HG02870 (cell line): Measurements from ENCODE around the gene SENP6.
"Not testable (repeated sequence)": the region's sequence is repeated elsewhere in the genome, so short reads cannot be mapped to it uniquely, and the experiment has no call there.

ENCODE experiments used
- ATAC-seq: cut with Tn5 transposase; IDR thresholded peaks from one replicate; pipeline ENCODE4 v1.9.1; 2021; ENCODE audit warnings: mild to moderate bottlenecking, moderate library complexity; ENCODE audit not compliant: unreplicated experiment

Gene SENP6

DNA sequence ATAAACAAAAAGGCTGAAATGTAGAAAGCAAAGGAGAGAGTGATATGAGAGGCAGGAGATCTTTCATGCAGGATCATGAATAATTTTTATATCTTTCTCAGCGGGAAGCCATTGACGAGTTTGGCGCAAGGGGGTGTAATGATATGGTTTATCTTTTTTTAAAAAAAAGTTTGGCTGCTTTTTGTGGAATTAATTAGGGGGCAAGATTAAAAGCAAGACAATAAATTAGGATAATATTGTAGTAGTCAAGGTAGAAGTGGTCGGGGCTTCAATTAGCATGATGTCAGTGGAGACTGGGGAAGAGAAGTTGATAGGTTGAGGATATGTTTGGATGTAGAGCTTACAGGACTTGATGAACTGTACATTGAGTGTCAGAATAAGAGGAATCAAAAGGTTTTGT is 4.0 kb downstream of the SENP6 start:
- ATAC-seq, result no peak

DNA sequence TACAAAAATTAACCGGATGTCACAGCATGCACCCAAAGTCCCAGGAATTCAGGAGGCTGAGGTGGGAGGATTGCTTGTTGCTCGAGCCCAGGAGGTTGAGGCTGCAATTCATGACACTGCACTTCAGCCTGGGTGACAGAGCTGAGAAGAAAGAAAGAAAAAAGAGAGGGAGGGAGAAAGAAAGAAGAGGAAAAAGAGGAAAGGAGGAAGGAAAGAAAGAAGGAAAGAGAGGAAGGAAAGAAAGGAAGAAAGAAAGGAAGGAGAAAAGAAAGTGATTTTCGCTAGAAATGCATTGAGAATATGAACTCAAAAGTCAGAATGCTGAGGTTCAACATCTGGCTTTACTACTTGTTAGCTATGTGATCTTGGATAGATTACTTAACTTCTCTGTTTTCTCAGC is 6.6 kb downstream of the SENP6 start:
- no peak for ATAC-seq

DNA sequence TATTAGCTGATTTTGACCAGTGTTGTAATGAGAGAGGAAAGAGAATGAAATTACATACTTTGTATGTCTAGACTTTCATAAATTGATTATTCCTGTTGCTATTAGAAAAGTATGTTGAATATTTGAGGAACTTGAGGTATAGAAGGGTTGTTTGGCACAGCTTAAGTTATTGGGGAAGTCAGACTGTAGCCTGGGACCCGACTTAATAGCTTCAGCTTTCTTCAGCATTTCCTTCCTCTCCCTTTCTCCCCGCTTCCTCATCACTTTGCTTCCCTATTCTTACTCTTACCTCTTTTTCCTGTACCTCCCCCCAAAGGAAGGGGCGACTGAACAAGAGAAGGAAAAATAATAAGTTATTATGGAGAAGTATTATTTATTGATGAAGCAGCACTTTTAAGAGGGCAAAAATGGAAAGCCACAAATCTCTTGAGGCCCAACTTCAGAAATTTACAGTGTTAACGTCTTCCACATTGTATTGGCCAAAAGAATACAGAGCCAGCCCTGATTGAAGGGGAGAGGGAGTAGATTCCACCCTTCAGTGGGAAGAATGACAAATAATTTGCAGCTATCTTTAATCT is 7.4 kb downstream of the SENP6 start:
- ATAC-seq, result no peak

DNA sequence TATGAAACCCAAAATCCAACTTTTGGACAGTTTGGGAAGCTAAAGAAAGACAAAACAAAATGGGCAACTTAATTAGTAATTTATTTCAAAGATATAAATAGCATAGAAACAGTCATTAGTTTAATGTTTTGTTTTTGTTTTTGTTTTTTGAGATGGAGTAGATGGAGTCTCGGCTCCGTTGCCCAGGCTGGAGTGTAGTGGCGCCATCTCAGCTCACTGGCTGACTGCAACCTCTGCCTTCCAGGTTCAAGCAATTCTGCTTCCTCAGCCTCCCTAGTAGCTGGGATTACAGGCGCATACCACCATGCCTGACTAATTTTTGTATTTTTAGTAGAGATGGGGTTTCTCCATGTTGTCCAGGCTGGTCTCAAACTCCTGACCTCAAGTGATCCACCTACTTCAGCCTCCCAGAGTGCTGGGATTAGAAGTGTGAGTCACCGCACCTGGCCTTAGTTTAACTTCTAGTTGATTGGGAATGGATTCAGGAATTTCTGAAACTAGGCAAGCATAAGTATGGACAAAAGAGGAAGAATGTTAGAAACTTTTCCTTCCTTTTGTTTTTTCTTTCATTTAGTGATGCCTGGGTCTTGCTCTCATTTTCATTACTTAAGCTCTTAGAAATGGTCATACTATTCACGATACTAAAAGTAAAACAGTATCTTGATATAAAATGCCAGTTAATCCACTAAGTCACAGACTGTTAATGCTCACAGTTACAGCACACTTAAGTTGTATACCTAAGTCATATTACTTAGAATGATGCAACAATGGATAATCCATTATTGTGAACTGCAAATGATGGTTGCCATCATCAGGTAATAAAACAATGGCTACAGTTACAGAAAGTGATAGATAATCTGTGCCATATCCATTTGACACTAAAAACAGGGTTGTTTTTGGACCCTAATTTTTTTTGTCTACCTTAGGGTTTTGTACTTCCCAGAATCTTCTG is 8.2 kb downstream of the SENP6 start:
- ATAC-seq, result no peak

DNA sequence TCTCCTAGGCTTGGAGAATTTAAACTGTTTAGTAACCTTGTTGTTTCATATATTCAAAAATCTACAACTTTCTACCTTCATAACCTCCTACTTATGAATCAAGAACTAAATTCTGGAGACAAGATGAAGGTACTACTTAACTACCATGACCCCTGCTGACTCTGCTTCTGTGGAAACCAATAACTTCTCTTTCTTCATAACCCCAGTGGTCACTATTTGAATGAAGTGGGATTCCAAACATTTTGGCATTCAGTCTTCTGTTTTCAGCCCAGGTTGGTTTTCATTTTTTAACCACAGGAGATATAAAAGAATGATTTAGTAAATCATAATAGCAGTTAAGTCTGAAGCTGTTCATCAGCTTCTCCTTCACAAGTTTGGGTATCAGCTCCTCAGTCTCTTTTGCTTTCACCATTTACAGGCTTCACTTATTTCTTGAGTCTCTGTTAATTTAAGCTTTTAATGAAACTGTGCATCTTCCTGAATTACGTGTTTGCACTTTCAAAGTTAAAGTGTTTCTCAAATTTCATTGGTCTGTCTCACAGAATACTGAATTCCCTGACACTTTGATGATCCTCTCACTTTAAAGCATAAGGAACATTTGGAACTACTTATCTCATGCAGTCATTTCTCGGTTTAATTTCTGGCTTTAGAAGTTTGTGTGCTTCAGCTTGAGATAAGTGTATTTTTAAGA is 9.5 kb downstream of the SENP6 start:
- ATAC-seq, result no peak

DNA sequence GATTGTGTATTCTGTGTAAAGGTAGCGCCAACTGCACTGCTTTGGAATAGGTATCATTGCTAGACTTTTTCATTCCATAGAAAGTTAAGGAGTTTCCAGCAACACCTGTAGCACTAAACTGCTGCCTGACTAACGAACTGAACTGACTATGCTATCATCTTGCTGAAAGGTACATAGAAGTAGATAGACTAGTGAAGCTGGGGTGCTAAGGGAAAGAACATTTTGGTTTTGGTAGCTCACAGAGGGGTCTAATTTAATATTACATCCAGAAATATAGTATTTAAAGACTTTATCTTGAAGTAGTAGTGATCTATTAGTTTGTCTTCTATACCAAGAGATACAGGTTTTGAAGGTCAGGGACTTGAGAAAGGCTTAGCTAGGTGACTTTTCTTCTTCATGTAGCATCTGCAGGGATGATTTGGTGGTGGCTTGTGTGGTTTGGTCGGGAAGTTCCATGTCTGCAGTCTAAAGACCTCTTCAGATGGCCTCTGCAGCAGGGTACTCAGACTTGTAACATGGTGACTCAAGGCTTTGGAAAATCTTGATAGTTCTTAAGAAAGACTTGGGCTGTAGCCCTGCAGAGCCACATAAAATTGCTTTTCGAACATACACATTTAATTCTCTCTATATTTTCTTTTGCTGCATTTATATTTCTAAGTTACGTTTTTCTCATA is 10.2 kb downstream of the SENP6 start:
- peak; percentile 76 for ATAC-seq

DNA sequence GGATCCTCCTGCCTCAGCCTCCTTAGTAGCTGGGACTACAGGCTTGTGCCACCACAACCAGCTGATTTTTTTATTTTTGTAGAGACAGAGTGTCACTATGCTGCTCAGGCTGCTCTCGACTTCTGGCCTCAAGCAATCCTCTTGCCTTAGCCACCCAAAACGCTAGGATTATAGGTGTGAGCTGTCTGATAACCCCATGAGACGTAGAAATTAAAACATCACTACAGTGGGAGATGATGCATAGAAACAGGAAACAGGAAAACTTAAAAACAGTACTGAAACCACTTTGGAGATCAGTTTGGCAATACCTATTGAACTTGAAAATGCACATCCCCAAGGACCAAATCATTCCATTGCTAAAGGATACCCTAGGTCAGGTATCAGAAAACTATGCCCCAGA is 10.8 kb downstream of the SENP6 start:
- no peak for ATAC-seq

DNA sequence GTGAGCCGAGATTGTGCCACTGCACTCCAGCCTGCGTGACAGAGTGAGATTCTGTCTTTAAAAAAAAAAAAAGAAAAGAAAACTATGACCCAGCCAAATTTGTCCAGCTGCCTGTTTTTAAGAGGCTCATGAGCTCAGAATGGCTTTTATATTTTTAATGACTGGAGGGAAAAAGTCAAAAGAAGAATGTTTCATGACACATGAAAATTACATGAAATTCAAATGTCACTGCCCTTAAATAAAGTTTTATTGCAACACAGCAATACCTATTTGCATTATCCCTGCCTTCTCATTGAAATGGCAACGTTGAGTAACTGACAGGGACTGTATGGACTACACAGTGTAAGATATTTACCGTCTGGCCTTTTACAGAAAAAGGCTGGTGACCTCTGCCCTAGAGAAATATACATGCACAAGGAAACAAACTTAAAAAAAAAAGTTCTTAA is 11.4 kb downstream of the SENP6 start:
- no peak for ATAC-seq

DNA sequence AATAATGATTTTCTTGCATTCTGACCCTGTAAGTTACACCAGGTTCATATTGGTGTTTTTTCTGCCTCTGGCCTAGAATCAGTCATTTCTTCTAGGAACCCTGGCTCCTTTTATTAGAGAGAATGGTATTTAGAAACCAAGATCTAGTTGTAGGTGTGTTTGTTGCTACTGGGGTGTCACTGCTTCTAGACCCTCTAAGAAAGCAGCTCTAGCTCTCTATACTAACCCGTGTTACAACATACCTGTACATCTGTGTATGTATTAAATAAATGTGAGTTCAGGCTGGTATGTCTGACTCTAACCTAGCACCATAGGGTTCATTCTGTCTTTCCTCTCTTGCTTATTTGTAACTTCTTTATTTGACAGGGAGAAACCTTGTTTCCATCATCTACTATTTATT is 16.8 kb downstream of the SENP6 start:
- ATAC-seq, result no peak

DNA sequence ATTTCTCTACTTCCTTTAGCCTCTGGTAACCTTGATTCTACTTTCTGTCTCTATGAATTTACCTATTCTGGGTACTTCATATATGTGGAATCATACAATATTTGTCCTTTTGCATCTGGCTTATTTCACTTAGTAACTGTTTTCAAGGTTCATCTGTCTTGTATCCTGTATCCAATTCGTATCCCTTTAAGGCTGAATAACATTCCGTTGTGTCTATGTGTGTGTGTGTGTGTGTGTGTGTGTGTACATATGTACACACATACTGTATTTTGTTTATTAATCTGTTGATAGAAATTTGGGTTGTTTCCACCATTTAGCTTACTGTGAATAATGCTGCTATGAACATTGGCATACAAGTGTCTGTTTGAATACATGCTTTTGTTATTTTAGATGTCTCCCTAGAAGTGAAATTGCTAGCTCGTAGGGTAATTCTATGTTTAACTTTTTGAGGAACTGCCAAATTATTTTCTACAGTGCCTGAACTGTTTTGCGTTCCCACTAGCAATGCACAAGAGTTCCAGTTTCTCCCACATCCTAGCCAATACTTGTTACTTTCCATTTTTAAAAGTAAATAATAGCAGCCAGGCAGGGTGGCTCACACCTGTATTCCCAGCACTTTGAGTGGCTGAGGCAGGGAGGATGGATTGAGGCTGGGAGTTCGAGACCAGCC is 17.7 kb downstream of the SENP6 start:
- no peak for ATAC-seq

DNA sequence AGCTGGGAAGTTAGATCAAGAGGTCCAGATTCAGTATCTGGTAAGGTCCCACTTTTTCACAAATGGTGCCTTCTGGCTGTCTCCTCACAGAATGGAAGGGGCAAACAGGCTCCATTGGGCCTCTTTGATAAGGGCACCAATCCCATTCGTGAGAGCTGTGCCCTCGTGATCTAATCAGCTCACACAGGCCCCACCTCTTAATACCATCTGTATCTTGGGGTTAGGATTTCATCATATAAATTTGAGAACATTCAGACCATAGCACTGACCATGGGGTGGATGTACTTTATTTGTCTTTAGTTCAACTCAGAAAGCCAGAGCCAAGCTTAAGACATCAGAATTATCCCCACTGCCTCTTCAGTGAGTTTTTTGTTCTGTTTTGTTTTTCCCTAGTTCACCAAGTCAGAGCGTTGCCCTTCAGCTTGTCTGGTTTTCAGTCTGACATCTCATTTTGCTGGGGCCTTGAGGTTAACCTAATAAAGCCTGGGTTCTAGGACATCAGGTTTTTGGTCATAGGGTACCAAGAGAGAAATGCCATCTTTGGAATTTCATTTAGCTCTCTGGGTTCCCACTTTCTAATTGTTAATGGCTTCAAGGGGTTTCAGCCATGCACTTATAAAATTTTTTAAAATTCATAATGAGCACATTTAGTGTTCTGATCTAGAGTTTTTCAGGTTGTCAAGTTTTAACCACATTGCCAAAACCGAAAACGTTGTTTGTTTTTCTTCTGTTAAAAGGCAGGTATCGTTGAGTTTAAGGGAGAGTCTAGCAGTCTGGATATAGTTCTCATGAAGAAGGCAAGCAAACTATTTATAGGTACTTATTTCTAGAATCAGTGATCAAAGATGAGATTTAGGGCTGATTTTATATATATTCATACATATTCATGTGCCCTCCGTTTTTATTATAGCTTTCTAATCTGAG is 19.0 kb downstream of the SENP6 start:
- no peak for ATAC-seq

DNA sequence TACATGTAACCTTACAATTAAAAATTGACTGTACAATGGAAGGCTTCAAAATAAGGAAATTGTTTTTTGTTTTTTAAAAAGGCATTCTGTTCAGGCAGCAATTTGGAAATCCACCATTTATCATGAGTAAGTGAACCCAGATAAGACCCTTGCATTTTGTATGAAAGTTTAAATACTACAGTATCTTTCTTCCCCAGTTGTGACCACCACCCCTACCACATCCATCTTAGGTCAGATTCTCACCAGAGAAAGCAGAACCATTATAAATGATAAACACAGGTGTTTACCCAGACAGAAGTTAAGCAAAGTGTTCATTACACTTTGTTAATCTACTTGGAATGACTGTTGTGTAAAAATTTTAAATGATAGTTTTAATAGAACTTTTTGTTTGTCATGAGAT is 20.2 kb downstream of the SENP6 start:
- no peak for ATAC-seq

DNA sequence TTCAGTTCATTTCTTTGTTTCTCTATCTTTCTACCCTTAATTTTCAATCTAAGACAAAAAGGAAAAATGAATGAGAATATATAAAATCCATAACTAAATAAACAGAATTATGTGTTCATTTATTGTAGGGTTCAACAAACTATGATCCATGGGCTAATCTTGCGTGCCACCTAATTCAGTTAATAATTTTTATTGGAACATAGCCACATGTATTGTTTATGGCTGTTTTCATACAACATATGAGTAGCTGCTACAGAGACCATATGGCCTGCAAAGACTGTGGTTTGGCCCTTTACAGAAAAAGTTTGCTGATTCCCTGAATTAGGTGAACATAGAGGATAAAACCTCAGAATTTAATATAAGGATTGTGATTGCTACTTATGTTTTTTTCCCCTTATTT is 21.8 kb downstream of the SENP6 start:
- no peak for ATAC-seq

DNA sequence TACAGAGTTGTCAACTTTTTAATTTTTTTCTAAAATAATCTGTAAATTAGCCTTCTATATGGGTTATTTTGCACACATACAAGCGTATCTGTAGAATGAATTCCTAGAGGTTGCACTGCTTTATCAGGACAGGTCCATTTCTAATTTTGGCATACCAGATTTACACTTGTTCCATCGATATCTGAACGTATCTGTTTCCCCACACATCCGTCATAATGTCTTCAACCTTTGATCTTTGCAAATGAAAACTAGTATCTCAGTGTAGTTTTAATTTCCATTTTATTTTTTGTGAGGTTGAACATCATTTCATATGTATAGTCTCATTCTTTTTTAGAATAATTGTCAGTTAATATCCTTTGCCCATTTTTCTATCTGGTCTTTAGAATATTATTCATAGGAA is 22.7 kb downstream of the SENP6 start:
- no peak for ATAC-seq

DNA sequence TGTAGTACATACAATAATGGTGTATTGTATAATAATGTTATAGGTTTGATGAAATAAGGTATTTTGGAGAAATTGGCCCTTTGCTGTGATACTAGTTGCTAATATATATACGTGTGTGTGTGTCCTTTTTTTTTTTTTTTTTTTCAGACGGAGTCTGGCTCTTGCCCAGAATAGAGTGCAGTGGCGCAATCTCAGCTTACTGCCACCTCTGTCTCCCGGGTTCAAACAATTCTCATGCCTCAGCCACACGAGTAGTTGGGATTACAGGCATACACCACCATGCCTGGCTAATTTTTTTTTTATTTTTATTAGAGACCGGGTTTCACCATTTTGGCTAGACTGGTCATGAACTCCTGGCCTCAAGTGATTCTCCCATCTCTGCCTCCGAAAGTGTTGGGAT is 23.3 kb downstream of the SENP6 start:
- no peak for ATAC-seq

DNA sequence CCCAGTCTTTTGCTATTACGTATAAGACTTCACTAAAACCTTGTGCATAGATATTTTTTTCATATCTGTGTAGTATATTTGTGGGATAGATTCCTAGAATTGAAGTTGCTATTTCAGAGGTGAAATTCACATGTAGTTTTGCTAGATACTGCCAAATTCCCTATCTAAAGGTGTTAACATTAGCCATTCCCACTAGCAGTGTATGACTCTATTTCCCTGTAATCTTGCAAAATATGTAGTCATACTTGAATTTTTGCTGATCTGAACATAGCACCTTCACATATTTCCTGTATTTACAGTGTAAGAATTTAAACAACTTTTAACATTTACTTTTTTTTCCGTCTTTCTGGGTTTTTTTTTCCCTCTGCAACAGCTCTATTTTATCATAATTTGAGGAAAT is 24.9 kb downstream of the SENP6 start:
- ATAC-seq, result no peak

DNA sequence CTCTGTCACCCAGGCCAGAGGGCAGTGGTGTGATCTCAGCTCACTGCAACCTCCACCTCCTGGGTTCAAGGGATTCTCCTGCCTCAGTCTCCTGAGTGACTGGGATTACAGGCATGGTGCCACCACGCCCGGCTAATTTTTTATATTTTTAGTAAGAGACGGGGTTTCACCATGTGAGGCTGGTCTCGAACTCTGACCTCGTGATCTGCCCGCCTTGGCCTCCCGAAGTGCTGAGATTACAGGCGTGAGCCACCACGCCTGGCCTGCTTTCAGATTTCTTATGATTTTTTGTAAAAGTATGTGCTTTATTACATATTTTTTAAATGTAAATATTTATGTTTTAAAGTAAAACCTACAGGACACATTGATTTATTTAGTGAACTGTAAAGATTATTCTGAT is 26.0 kb downstream of the SENP6 start:
- ATAC-seq, result not testable (repeated sequence)

DNA sequence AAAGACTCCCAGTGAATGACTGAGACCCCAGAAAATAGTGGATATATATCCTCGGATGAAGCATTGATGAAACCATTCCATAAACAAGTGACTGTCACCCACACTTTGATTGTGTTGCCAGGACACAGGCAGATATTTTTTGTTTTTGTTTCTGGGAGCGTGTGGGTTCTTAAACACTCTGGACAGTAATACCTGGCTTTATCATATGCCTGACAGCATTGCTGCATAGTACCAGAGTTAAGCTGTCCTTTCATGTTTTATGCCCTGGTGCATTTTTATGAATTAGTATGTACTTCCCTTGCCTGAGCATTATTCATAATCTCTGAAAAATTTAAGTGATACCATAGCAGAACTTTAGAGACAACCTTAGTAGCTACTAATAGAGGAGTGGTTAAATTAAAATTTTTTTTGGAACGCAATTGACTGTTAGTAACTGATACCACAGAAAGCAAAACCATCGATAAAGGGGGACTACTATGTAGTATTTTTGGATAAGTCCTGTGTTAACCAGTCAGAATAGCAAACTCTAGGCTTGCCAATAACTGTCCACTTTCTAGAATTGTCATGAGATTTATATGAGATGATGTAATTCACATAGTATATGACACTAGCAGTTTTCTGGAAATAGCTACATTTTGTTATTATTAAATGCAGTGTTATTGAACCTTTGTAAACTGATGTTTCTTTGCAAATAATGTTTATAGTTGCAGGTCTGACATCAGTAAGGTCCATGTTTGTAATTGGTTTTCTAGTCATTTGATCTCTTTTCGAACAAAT is 30.4 kb downstream of the SENP6 start:
- no peak for ATAC-seq

DNA sequence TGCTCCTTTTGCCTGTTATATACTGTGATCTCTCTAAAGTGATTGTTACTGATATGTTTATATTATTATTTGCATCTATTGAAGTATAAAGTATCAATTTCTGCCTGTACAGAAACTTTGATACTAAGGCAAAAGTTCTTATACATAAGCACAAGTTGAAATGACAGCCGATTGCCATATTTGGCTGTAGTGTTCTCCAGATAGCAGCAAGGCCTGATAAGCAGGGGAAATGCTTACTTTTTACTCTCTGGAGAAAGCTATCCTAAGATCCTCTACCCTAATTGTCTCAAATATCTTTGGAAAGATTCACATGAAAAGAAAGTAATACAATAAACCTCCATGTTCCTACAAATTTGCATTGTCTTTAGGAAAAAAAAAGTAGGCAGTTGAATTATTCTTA is 31.4 kb downstream of the SENP6 start:
- no peak for ATAC-seq
